Dedifferentiated amniotic fluid mesenchymal stem cell (primary cell): ENCODE results near the gene BST1.

Experiments used
- DNase-seq: peaks from one replicate; pipeline ENCODE4 v3.0.0-alpha.2; 2016; ENCODE audit errors: extremely low spot score

BST1 gene

GRCh38 chr4:15779809-15780208 is 76.9 kb downstream of the BST1 start:
- DNase-seq = no peak

DNA sequence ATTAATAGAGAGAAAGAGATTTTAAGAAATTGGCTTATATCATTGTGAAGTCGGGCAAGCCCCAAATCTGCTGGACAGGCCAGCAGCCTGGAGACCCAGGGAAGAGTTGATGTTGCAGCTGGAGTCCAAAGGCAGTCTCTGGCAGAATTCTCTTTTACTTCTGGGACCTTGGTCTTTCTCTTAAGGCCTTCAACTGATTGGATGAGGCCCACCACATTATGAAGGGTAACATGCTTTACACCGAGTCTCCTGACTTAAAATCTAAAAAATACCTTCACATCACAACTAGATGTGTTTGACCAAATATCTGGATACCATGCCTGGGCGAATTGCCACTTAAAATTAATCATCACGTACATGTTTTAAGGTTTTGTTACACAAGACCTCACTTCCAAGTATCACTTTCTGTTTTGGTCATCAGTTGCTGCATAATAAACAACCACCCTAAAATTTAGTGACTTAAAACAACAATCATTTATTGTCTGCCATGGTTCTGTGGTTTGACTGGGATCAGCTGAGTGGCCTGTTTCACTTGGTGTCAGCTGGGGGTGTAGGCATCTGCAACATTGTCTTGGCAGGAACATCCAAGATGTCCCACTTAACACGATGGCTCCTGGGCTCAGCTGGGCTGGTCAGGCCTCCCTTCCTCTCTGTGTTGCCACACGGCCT is 78.7 kb downstream of the BST1 start:
- DNase-seq = no peak
